Astrocyte (in vitro differentiated cells and primary cell): Measurements from ENCODE around the gene ATXN2. TPM values are rescaled to one million over a fixed set of nuclear protein-coding genes. Genes with fewer than 3 reads are reported as not detected.

Source experiments
- DNase-seq: peaks from one replicate; pipeline ENCODE4 v3.0.0-alpha.2; 2010; ENCODE audit warnings: low read depth
- FAIRE-seq: peaks from 2 replicates; lab custom pipeline; 2011; peaks lifted over from hg19 to GRCh38; lab: Jason Lieb, UNC
- H2AFZ ChIP-seq: 2 replicates; pipeline ENCODE4 v1.6.0; 2012; ENCODE audit warnings: low read depth, low read length, inconsistent platforms
- H3K27ac ChIP-seq: 2 replicates; pipeline ENCODE4 v1.5.1; 2011; ENCODE audit warnings: low read depth, low read length, inconsistent platforms
- H3K27me3 ChIP-seq: 2 replicates; pipeline ENCODE4 v1.6.0; 2011; ENCODE audit warnings: low read length, inconsistent platforms; ENCODE audit not compliant: insufficient read depth
- H3K36me3 ChIP-seq: 2 replicates; pipeline ENCODE4 v1.5.1; 2011; ENCODE audit warnings: low read length, inconsistent platforms; ENCODE audit not compliant: insufficient read depth
- H3K4me1 ChIP-seq: 2 replicates; pipeline ENCODE4 v1.5.1; 2011; ENCODE audit warnings: low read length, inconsistent platforms; ENCODE audit not compliant: insufficient read depth
- H3K4me2 ChIP-seq: 2 replicates; pipeline ENCODE4 v1.6.0; 2012; ENCODE audit warnings: low read length, inconsistent platforms
- H3K4me3 ChIP-seq: 2 replicates; pipeline ENCODE4 v1.5.1; 2011; ENCODE audit warnings: low read depth, mild to moderate bottlenecking, low read length, inconsistent platforms; ENCODE audit not compliant: insufficient read depth
- H3K79me2 ChIP-seq: 2 replicates; pipeline ENCODE4 v1.6.0; 2012; ENCODE audit warnings: mild to moderate bottlenecking, low read length, inconsistent platforms; ENCODE audit not compliant: insufficient read depth
- H3K9ac ChIP-seq: 2 replicates; pipeline ENCODE4 v1.6.0; 2012; ENCODE audit warnings: mild to moderate bottlenecking, low read length, inconsistent platforms
- H3K9me3 ChIP-seq: 2 replicates; pipeline ENCODE4 v1.5.1; 2012; ENCODE audit warnings: low read depth, mild to moderate bottlenecking, low read length, inconsistent platforms; ENCODE audit not compliant: insufficient read depth
- H4K20me1 ChIP-seq: 2 replicates; pipeline ENCODE4 v1.6.0; 2012; ENCODE audit warnings: low read length, inconsistent platforms; ENCODE audit not compliant: insufficient read depth
- H3K27ac Mint-ChIP-seq: one replicate; pipeline ENCODE4 v1.8.0; 2021; ENCODE audit warnings: mild to moderate bottlenecking, mixed read lengths; ENCODE audit not compliant: unreplicated experiment
- H3K27me3 Mint-ChIP-seq: one replicate; pipeline ENCODE4 v1.8.0; 2021; ENCODE audit warnings: low read depth, mixed read lengths; ENCODE audit not compliant: unreplicated experiment
- H3K36me3 Mint-ChIP-seq: one replicate; pipeline ENCODE4 v1.8.0; 2021; ENCODE audit warnings: low read depth, mixed read lengths; ENCODE audit not compliant: unreplicated experiment
- H3K4me1 Mint-ChIP-seq: one replicate; pipeline ENCODE4 v1.8.0; 2021; ENCODE audit warnings: low read depth, mixed read lengths; ENCODE audit not compliant: unreplicated experiment
- H3K4me3 Mint-ChIP-seq: one replicate; pipeline ENCODE4 v1.8.0; 2021; ENCODE audit warnings: mild to moderate bottlenecking, moderate library complexity, mixed read lengths; ENCODE audit not compliant: unreplicated experiment
- H3K9me3 Mint-ChIP-seq: one replicate; pipeline ENCODE4 v1.8.0; 2021; ENCODE audit warnings: mild to moderate bottlenecking, mixed read lengths; ENCODE audit not compliant: unreplicated experiment
- CTCF ChIP-seq: IDR thresholded peaks from 2 replicates; pipeline ENCODE4 v1.5.1; 2011; ENCODE audit warnings: low read depth, mild to moderate bottlenecking, inconsistent platforms, low read length, moderate library complexity; ENCODE audit not compliant: insufficient read depth
- EZH2 ChIP-seq: IDR thresholded peaks from 2 replicates; pipeline ENCODE4 v1.6.1; 2012; ENCODE audit warnings: mild to moderate bottlenecking, low read length, inconsistent platforms; ENCODE audit not compliant: insufficient read depth
- total RNA-seq: library from RNA; stranded (reverse); gene quantifications from 2 replicates; pipeline ENCODE4 v1.2.1, GENCODE V29; 2021

Gene ATXN2
- total RNA-seq, 1 donor from 2014 or later = 58.0 TPM

DNA sequence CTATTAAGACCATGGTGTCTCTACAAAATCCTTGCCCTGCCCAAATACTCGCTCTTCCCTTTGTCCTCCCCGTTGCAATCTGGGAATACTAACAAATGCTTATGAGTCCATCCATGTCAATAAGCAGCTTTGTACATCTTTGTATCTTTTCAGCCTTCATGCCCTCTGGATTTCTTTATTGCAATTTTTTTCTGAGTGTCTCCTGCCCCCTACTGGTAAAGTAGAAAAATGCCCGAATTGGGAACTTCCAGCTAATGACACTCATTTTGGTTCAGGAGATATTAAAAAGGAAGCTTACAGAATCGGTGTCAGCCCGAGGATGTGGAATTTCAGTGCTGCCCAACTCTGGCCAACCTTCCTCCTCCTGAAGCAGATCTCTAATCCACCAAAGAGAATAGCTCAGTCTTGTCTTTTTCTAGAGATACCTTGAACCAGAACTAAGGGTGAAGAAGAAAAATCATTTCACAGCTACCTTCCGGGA lies 147.4 kb downstream of the ATXN2 start:
- Histone ChIP-seq H3K27me3 (no peaks in the 10 kb centered on the region), H3K4me2 (no peak overlapping the region), H3K36me3 (peaks cover 70% of the 10 kb centered on the region), H2AFZ (no peak overlapping the region), H3K79me2 (peaks cover 17% of the 10 kb centered on the region), H3K4me1 (peaks cover 12% of the 10 kb centered on the region), H3K4me3 (no peak overlapping the region), H3K27ac (no peak overlapping the region), H3K9me3 (no peaks in the 10 kb centered on the region), H4K20me1 (peaks cover 82% of the 10 kb centered on the region), H3K9ac (no peak overlapping the region)
- FAIRE-seq (no peak), DNase-seq (no peak)
- H3K27me3 Mint-ChIP-seq = no peaks in the 10 kb centered on the region
- peak overlapping the region; percentile 49 for H3K27ac Mint-ChIP-seq
- no peak for TF ChIP-seq EZH2
- peak; percentile 91 for TF ChIP-seq CTCF
- peaks cover 30% of the 10 kb centered on the region for H3K4me1 Mint-ChIP-seq
- no peak overlapping the region for H3K4me3 Mint-ChIP-seq
- peaks cover 27% of the 10 kb centered on the region for H3K36me3 Mint-ChIP-seq
- no peaks in the 10 kb centered on the region for H3K9me3 Mint-ChIP-seq

DNA sequence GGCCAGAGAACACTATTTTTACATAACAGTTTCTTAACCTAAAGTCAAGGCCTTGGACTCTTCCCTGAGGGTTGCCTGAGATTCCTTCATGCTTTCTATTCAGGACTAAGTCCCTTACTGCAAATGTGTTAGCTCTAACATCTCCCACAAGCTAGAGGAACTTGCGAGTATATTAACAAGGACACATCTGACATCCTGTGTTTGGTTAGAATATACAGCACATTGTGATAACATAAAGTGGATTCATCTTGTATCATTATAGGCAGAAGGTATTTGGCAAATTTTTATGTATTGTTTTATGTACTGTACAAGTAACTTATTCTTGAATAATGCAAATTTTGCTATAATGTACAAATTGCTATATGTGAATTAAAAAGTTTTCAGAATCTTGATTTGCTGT lies 147.9 kb downstream of the ATXN2 start:
- H3K4me1 ChIP-seq = peaks cover 17% of the 10 kb centered on the region
- TF ChIP-seq EZH2 (no peak), CTCF (no peak)
- no peak overlapping the region for H3K4me3 ChIP-seq
- H3K79me2 ChIP-seq = peaks cover 22% of the 10 kb centered on the region
- Mint-ChIP-seq H3K4me3 (no peak overlapping the region), H3K9me3 (no peaks in the 10 kb centered on the region), H3K4me1 (peaks cover 33% of the 10 kb centered on the region), H3K36me3 (peaks cover 26% of the 10 kb centered on the region), H3K27ac (no peak overlapping the region), H3K27me3 (no peaks in the 10 kb centered on the region)
- H3K9ac ChIP-seq = peak overlapping the region; percentile 22
- peaks cover 68% of the 10 kb centered on the region for H3K36me3 ChIP-seq
- no peak overlapping the region for H3K4me2 ChIP-seq
- no peak for FAIRE-seq
- no peaks in the 10 kb centered on the region for H3K27me3 ChIP-seq
- H3K27ac ChIP-seq = no peak overlapping the region
- no peaks in the 10 kb centered on the region for H3K9me3 ChIP-seq
- DNase-seq = no peak
- no peak overlapping the region for H2AFZ ChIP-seq
- H4K20me1 ChIP-seq = peaks cover 86% of the 10 kb centered on the region

DNA sequence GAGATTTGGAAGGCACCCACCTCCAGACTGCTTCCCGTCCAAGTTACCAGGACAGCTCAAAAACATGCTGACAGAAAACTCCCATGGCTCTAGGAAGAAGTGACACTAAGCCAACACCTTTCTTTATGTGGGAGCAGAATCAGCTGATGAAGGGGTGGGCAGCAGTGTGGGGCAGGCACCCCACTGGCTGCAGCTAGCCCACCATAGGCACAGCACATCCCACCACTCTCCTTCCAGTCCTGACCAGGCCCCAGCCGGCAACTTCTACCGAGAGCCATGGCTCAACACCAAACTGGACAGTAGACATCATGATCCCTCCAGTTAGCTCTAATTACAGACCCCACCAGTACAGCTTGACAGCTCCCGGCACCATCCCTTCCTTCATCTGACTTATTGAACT lies 148.4 kb downstream of the ATXN2 start:
- H3K27me3 ChIP-seq = no peaks in the 10 kb centered on the region
- peaks cover 86% of the 10 kb centered on the region for H4K20me1 ChIP-seq
- H3K9ac ChIP-seq = peak overlapping the region; percentile 22
- peaks cover 28% of the 10 kb centered on the region for H3K79me2 ChIP-seq
- H3K36me3 ChIP-seq = peaks cover 66% of the 10 kb centered on the region
- no peak overlapping the region for H3K27ac ChIP-seq
- no peaks in the 10 kb centered on the region for H3K9me3 ChIP-seq
- Mint-ChIP-seq H3K27ac (peak overlapping the region; percentile 83), H3K9me3 (no peaks in the 10 kb centered on the region), H3K36me3 (peaks cover 21% of the 10 kb centered on the region), H3K4me1 (peaks cover 33% of the 10 kb centered on the region), H3K27me3 (no peaks in the 10 kb centered on the region), H3K4me3 (no peak overlapping the region)
- FAIRE-seq = no peak
- DNase-seq = no peak
- peaks cover 22% of the 10 kb centered on the region for H3K4me1 ChIP-seq
- H2AFZ ChIP-seq = no peak overlapping the region
- H3K4me3 ChIP-seq = no peak overlapping the region
- TF ChIP-seq CTCF (no peak), EZH2 (no peak)
- H3K4me2 ChIP-seq = no peak overlapping the region
